Astrocyte (in vitro differentiated cells and primary cell): Measurements from ENCODE around the gene ZNF605. TPM values are rescaled to one million over a fixed set of nuclear protein-coding genes. Genes with fewer than 3 reads are reported as not detected.
"Not testable (repeated sequence)": the region's sequence is repeated elsewhere in the genome, so short reads cannot be mapped to it uniquely, and the experiment has no call there.

Source experiments
- DNase-seq: peaks from one replicate; pipeline ENCODE4 v3.0.0-alpha.2; 2010; ENCODE audit warnings: low read depth
- FAIRE-seq: peaks from 2 replicates; lab custom pipeline; 2011; peaks lifted over from hg19 to GRCh38; lab: Jason Lieb, UNC
- H2AFZ ChIP-seq: 2 replicates; pipeline ENCODE4 v1.6.0; 2012; ENCODE audit warnings: low read depth, low read length, inconsistent platforms
- H3K27ac ChIP-seq: 2 replicates; pipeline ENCODE4 v1.5.1; 2011; ENCODE audit warnings: low read depth, low read length, inconsistent platforms
- H3K27me3 ChIP-seq: 2 replicates; pipeline ENCODE4 v1.6.0; 2011; ENCODE audit warnings: low read length, inconsistent platforms; ENCODE audit not compliant: insufficient read depth
- H3K36me3 ChIP-seq: 2 replicates; pipeline ENCODE4 v1.5.1; 2011; ENCODE audit warnings: low read length, inconsistent platforms; ENCODE audit not compliant: insufficient read depth
- H3K4me1 ChIP-seq: 2 replicates; pipeline ENCODE4 v1.5.1; 2011; ENCODE audit warnings: low read length, inconsistent platforms; ENCODE audit not compliant: insufficient read depth
- H3K4me2 ChIP-seq: 2 replicates; pipeline ENCODE4 v1.6.0; 2012; ENCODE audit warnings: low read length, inconsistent platforms
- H3K4me3 ChIP-seq: 2 replicates; pipeline ENCODE4 v1.5.1; 2011; ENCODE audit warnings: low read depth, mild to moderate bottlenecking, low read length, inconsistent platforms; ENCODE audit not compliant: insufficient read depth
- H3K79me2 ChIP-seq: 2 replicates; pipeline ENCODE4 v1.6.0; 2012; ENCODE audit warnings: mild to moderate bottlenecking, low read length, inconsistent platforms; ENCODE audit not compliant: insufficient read depth
- H3K9ac ChIP-seq: 2 replicates; pipeline ENCODE4 v1.6.0; 2012; ENCODE audit warnings: mild to moderate bottlenecking, low read length, inconsistent platforms
- H3K9me3 ChIP-seq: 2 replicates; pipeline ENCODE4 v1.5.1; 2012; ENCODE audit warnings: low read depth, mild to moderate bottlenecking, low read length, inconsistent platforms; ENCODE audit not compliant: insufficient read depth
- H4K20me1 ChIP-seq: 2 replicates; pipeline ENCODE4 v1.6.0; 2012; ENCODE audit warnings: low read length, inconsistent platforms; ENCODE audit not compliant: insufficient read depth
- H3K27ac Mint-ChIP-seq: one replicate; pipeline ENCODE4 v1.8.0; 2021; ENCODE audit warnings: mild to moderate bottlenecking, mixed read lengths; ENCODE audit not compliant: unreplicated experiment
- H3K27me3 Mint-ChIP-seq: one replicate; pipeline ENCODE4 v1.8.0; 2021; ENCODE audit warnings: low read depth, mixed read lengths; ENCODE audit not compliant: unreplicated experiment
- H3K36me3 Mint-ChIP-seq: one replicate; pipeline ENCODE4 v1.8.0; 2021; ENCODE audit warnings: low read depth, mixed read lengths; ENCODE audit not compliant: unreplicated experiment
- H3K4me1 Mint-ChIP-seq: one replicate; pipeline ENCODE4 v1.8.0; 2021; ENCODE audit warnings: low read depth, mixed read lengths; ENCODE audit not compliant: unreplicated experiment
- H3K4me3 Mint-ChIP-seq: one replicate; pipeline ENCODE4 v1.8.0; 2021; ENCODE audit warnings: mild to moderate bottlenecking, moderate library complexity, mixed read lengths; ENCODE audit not compliant: unreplicated experiment
- H3K9me3 Mint-ChIP-seq: one replicate; pipeline ENCODE4 v1.8.0; 2021; ENCODE audit warnings: mild to moderate bottlenecking, mixed read lengths; ENCODE audit not compliant: unreplicated experiment
- EZH2 ChIP-seq: IDR thresholded peaks from 2 replicates; pipeline ENCODE4 v1.6.1; 2012; ENCODE audit warnings: mild to moderate bottlenecking, low read length, inconsistent platforms; ENCODE audit not compliant: insufficient read depth
- total RNA-seq: library from RNA; stranded (reverse); gene quantifications from 2 replicates; pipeline ENCODE4 v1.2.1, GENCODE V29; 2021
- TF ChIP-seq, protein P1 (sequence below): IDR thresholded peaks from 2 replicates; pipeline ENCODE4 v1.5.1; 2011; ENCODE audit warnings: low read depth, mild to moderate bottlenecking, inconsistent platforms, low read length, moderate library complexity; ENCODE audit not compliant: insufficient read depth

Gene ZNF605
- total RNA-seq, 1 donor from 2014 or later: 16.2 TPM

DNA sequence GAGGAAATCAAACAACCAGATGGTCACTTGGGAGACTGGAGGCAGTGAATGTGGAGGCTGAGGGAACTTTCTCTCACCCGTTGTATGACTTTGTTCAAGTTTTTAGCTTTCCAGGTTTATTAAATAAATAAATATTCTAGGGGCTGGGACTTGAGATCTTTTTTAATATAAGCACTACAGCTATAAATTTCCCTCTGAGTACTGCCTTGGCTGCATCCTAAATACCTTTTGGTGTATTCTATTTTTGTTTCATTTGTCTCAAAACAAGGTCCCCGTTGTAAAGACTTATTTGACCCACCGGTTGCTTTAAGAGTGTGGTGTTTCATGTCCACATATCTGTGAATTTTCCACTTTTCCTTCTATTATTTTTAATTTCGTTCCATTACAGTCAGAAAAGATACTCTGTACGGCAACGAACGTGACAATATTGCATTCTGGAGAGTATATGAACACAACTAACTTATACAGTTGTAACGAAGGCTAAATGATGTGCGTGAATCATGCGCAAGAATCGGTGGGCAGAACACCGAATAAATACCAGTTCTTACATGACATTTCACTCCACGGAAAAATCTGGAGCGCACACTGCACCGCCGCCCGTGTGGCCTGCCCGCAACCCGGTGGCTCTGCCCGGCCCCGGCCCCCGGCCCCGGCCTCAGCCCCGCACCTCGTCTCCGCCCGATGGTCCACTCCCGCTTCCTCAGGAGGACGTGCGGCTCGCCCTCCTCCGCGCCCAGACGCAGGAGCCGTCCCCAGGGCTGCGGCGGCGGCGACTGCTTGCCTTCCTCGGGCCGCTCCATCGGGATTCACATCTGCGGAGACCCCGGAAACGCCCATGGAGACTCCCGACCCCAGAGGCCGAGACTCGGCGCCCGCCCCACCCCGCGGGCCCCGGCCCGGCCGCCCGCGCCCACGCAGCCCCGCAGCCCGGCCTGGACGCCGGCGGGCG lies 69.3 kb downstream of the ZNF605 start:
- Histone ChIP-seq H3K4me2 (peak overlapping the region; percentile 83), H3K9me3 (no peaks in the 10 kb centered on the region), H3K4me1 (no peaks in the 10 kb centered on the region), H3K36me3 (peaks cover 6% of the 10 kb centered on the region), H3K79me2 (peaks cover 45% of the 10 kb centered on the region), H2AFZ (peak overlapping the region; percentile 71), H3K9ac (peak overlapping the region; percentile 82), H3K27ac (peak overlapping the region; percentile 53), H3K4me3 (peak overlapping the region; percentile 78), H3K27me3 (no peaks in the 10 kb centered on the region), H4K20me1 (peaks cover 19% of the 10 kb centered on the region)
- Mint-ChIP-seq H3K27me3 (no peaks in the 10 kb centered on the region), H3K36me3 (peaks cover 39% of the 10 kb centered on the region), H3K4me1 (no peaks in the 10 kb centered on the region), H3K9me3 (peaks cover 39% of the 10 kb centered on the region), H3K27ac (peak overlapping the region; percentile 85), H3K4me3 (peak overlapping the region; percentile 93)
- TF ChIP-seq, protein P1, sequence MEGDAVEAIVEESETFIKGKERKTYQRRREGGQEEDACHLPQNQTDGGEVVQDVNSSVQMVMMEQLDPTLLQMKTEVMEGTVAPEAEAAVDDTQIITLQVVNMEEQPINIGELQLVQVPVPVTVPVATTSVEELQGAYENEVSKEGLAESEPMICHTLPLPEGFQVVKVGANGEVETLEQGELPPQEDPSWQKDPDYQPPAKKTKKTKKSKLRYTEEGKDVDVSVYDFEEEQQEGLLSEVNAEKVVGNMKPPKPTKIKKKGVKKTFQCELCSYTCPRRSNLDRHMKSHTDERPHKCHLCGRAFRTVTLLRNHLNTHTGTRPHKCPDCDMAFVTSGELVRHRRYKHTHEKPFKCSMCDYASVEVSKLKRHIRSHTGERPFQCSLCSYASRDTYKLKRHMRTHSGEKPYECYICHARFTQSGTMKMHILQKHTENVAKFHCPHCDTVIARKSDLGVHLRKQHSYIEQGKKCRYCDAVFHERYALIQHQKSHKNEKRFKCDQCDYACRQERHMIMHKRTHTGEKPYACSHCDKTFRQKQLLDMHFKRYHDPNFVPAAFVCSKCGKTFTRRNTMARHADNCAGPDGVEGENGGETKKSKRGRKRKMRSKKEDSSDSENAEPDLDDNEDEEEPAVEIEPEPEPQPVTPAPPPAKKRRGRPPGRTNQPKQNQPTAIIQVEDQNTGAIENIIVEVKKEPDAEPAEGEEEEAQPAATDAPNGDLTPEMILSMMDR: no peak
- TF ChIP-seq EZH2: no peak
- no peak for DNase-seq
- no peak for FAIRE-seq

DNA sequence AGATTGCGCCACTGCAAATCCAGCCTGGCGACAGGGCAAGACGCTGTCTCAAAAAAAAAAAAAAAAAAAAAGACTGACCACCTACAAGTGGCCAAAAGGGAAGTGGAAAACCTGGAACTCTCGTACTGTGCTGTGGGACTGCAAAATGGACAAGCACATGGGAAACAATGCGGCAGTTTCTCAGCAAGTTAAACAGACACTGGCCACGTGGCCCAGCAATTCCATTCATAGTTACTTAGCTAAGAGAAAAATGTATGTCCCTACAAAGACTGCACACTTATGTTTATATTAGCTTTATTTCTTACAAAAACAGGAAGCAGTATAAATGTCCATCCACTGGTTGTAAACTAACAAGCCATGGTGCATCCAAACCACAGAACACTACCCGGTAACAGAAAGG lies 74.3 kb downstream of the ZNF605 start:
- peak; percentile 10 for DNase-seq
- no peak overlapping the region for H3K4me3 Mint-ChIP-seq
- no peak overlapping the region for H3K9ac ChIP-seq
- H3K4me1 Mint-ChIP-seq: no peaks in the 10 kb centered on the region
- H3K4me1 ChIP-seq: no peaks in the 10 kb centered on the region
- no peaks in the 10 kb centered on the region for H3K27me3 ChIP-seq
- peaks cover 73% of the 10 kb centered on the region for H3K79me2 ChIP-seq
- no peak overlapping the region for H3K27ac ChIP-seq
- peak overlapping the region; percentile 2 for H3K4me2 ChIP-seq
- H3K4me3 ChIP-seq: no peak overlapping the region
- no peaks in the 10 kb centered on the region for H3K27me3 Mint-ChIP-seq
- peaks cover 42% of the 10 kb centered on the region for H3K36me3 Mint-ChIP-seq
- H3K9me3 ChIP-seq: no peaks in the 10 kb centered on the region
- TF ChIP-seq, protein P1: no peak
- no peak for TF ChIP-seq EZH2
- no peak overlapping the region for H2AFZ ChIP-seq
- peaks cover 13% of the 10 kb centered on the region for H3K9me3 Mint-ChIP-seq
- peaks cover 14% of the 10 kb centered on the region for H3K36me3 ChIP-seq
- no peak for FAIRE-seq
- no peak overlapping the region for H3K27ac Mint-ChIP-seq
- peaks cover 37% of the 10 kb centered on the region for H4K20me1 ChIP-seq

DNA sequence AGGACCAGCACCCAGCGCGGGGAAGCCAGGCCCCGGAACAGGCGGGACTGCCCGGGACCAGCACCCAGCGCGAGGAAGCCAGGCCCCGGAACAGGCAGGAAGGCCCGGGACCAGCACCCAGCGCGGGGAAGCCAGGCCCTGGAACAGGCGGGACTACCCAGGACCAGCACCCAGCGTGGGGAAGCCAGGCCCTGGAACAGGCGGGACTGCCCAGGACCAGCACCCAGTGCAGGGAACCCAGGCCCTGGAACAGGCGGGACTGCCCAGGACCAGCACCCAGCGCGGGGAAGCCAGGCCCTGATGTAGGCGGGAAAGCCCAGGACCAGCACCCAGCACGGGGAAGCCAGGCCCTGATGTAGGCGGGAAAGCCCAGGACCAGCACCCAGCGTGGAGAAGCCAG lies 81.5 kb downstream of the ZNF605 start:
- H3K9ac ChIP-seq, H3K4me3 ChIP-seq, H3K9me3 ChIP-seq, H3K27me3 Mint-ChIP-seq, H3K4me1 ChIP-seq, H3K4me2 ChIP-seq, H3K9me3 Mint-ChIP-seq, H3K27ac Mint-ChIP-seq, DNase-seq, H3K27ac ChIP-seq, H3K27me3 ChIP-seq, FAIRE-seq, H3K4me1 Mint-ChIP-seq, H3K4me3 Mint-ChIP-seq, H2AFZ ChIP-seq: not testable (repeated sequence)
- peaks cover 27% of the 10 kb centered on the region for H3K36me3 Mint-ChIP-seq
- Histone ChIP-seq H3K79me2 (peaks cover 21% of the 10 kb centered on the region), H4K20me1 (peaks cover 35% of the 10 kb centered on the region), H3K36me3 (peaks cover 33% of the 10 kb centered on the region)
